GM08714 (cell line): Measurements from ENCODE around the gene NCAPH2.
A peak's percentile ranks its signal among the peaks of the same experiment; 100 is the strongest.

Source experiments
- H3K4me3 ChIP-seq: fragments of 200-500 bp; sonication (Bioruptor generic); 2 replicates; pipeline ENCODE4 v1.5.1; 2014; ENCODE audit warnings: mild to moderate bottlenecking, low read length, inconsistent platforms
- ZNF274 ChIP-seq: IDR thresholded peaks from 2 replicates; pipeline ENCODE4 v1.6.1; 2012; ENCODE audit warnings: mild to moderate bottlenecking, low read depth, low read length

Gene NCAPH2

DNA sequence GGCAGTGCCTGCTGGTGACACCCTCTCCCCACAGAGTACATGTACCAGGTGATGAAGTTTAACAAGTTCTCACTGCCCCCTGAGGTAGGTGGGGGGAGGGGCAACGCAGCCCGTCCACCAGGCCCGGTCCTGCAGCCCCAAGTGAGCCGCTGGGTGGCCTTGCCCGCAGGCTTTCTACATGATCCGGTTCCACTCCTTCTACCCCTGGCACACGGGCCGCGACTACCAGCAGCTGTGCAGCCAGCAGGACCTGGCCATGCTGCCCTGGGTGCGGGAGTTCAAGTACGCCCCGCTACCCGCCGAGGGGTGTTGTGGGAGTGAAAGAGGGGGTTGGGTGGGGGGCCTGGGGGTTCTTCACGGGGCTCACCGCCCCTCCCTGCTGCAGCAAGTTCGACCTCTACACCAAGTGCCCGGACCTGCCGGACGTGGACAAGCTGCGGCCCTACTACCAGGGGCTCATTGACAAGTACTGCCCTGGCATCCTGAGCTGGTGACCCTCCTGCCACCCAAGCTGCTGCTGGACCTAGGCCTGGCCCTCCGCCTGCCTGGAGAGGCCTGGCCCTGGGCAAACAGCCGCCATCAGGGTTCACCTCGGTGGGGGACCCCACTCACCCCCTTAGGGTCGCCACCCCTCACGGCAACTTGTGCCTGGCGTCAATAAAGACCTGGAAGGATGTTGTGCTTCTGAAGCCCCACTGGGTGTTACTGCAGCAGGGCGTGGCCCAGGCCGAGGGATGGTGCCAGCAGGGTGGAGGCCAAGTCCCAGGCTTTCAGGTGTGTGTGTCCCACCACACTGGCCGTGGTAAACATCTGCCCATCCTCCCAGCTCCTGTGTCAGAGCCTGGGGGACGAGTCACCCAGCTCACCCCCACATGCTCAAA lies 18.4 kb upstream of the NCAPH2 start:
- no peak for TF ChIP-seq ZNF274
- H3K4me3 ChIP-seq = no peak overlapping the region

- H3K4me3 ChIP-seq = no peak overlapping the region
- TF ChIP-seq ZNF274 = no peak
Observed at GRCh38 chr22:50490531-50491308, 17.3 kb upstream of the NCAPH2 start.

DNA sequence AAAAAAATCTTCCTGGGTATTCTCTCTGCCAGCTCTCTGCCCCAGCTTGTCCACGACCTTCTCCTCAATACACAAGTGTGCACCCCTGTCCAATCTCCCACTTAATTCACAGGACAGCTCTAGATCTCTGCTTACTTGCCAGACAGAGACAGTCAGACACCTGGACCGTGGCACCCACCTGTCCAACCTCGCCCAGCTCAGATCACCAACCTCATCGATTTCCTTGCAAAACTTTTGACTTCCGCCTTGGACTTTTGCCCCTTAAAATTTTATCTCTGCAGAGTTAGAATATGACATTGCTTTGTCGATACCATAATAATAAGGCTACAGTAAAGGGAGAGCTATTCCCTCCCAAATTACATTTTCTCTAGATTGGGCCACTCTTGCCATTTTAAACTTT lies 10.9 kb upstream of the NCAPH2 start:
- no peak for TF ChIP-seq ZNF274
- H3K4me3 ChIP-seq = no peak overlapping the region

- no peak overlapping the region for H3K4me3 ChIP-seq
- TF ChIP-seq ZNF274 = no peak
Observed at GRCh38 chr22:50498322-50498890, 9.6 kb upstream of the NCAPH2 start.

DNA sequence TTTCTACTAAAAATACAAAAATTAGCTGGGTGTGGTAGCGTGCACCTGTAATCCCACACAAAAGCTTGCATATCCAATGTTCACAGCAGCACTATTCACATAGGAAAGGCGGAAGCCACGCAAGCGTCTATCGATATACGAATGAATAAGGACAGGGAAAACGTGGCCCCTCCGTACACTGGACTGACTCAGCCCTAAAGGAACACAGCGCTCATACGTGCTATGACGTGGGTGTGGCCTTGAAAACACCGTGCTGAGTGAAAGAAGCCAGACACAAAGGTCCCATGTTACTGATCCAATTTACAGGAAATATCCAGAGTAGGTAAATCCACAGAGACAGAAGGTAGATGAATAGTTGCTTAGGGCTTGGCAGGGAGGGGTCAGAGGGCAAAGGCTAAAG lies 7.6 kb upstream of the NCAPH2 start:
- H3K4me3 ChIP-seq = no peak overlapping the region
- no peak for TF ChIP-seq ZNF274

GRCh38 chr22:50502096-50502495 lies 5.9 kb upstream of the NCAPH2 start:
- H3K4me3 ChIP-seq = no peak overlapping the region
- no peak for TF ChIP-seq ZNF274

GRCh38 chr22:50502628-50503474 lies 5.2 kb upstream of the NCAPH2 start:
- TF ChIP-seq ZNF274 = no peak
- H3K4me3 ChIP-seq = no peak overlapping the region

GRCh38 chr22:50503475-50504145 lies 4.4 kb upstream of the NCAPH2 start:
- H3K4me3 ChIP-seq = no peak overlapping the region
- no peak for TF ChIP-seq ZNF274

DNA sequence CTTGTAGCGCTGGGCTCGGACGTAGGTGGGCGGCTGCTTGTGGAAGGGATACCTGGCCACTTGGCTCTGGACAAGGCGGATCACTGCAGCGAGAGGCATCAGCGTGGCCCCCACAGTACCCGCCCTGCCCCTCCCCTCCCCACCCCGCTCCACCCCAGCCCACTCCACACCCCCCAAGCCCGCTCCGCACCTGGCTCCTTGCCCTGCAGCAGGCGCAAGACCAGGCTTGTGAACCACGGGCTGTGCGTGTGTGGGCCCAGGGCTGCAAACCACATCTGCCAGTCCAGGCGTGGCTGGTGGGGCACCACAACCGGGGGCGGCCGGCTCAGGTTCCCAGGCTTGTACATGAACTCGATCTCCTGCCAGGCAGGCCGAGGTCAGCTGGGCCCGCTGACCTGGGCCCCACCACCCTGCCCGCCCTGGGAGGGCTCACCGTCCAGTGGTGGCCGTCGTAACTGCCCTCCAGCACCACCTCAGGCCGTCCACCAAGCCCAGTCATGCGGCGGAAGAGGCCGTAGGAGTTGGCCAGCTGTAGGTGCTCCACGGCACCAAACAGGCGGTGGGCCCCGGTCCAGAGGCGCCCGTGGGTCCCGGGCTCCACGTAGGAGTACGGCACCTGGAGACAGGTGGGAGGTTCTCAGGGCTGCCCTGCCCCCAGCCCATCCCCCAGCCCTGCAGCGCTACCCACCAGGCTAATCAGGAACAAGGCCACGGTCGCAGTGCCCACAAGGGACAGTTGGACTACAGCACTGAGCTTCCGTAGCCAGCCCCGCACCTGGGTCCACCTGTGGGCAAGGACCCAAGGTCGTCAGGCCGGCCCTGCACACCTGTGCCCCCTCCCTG lies 3.4 kb upstream of the NCAPH2 start:
- no peak for TF ChIP-seq ZNF274
- no peak overlapping the region for H3K4me3 ChIP-seq

- no peak overlapping the region for H3K4me3 ChIP-seq
- TF ChIP-seq ZNF274 = no peak
Observed at GRCh38 chr22:50505276-50505775, 2.7 kb upstream of the NCAPH2 start.

- TF ChIP-seq ZNF274 = no peak
- peak overlapping the region; percentile 83; the same call in 1 of the 2 replicates for H3K4me3 ChIP-seq
Observed at GRCh38 chr22:50505776-50506610, 2.0 kb upstream of the NCAPH2 start.

DNA sequence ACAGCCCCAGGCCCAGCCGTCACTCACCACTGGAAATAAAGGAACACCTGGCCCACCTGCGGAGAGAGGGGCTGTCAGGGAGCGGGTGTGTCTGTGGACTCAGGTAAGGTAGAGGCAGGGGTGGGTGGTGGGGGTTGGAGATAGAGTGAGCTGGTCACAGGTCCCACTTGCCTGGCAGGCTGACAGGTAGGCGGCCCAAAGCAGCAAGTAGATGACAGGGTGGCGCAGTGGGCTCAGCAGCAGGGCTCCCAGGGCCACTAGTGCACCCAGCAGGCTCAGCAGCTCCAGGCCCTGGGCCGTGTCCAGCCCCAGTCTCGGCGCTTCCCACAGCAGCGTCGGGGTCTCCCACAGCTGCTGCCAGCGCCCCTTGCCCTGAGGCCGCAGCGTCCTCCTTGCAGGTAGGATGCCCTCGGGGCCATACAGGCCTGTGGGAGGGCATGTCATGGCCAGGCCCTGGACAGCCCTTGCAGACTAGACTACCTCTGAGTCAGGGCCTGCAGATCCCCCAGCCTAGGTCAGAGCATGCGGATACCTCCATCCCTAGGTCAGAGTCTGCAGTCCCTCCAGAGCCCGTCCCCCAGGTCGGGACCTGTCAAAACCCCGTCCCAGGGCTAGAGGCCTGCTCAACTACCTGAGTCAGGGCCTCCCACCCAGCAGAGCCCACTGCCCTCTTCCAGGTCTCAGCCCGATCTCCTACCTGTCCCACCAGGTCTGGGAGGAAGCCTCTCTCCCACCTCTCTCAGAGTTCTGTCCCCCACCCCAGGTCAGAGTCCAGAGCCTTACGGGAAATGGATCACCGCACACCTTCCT lies 1.2 kb upstream of the NCAPH2 start:
- H3K4me3 ChIP-seq = peak overlapping the region; percentile 83
- TF ChIP-seq ZNF274 = no peak
